GM12878 (cell line): ENCODE results near the gene PPP2R5B. TPM values are rescaled to one million over a fixed set of nuclear protein-coding genes. Genes with fewer than 3 reads are reported as not detected.

Experiments
- ATAC-seq: fragments of 200-7000 bp; cut with Tn5 transposase; 3 replicates; pipeline ENCODE4 v1.9.1; 2020; ENCODE audit warnings: mild to moderate bottlenecking, moderate library complexity
- BruUV-seq: library from RNA; stranded (reverse); fragments of 400-500 nt; replicated peaks from 2 replicates; lab custom pipeline; 2021; lab: Mats Ljungman, UMichigan
- CTCF ChIA-PET: fragments of 300-600 bp; sonication (Branson Sonifier 250); formaldehyde crosslinking; extraction: SDS; loops from one replicate; lab custom pipeline; 2021; ENCODE audit warnings: inconsistent platforms; lab: Yijun Ruan, JAX
- POLR2A ChIA-PET: fragments of 350-600 bp; formaldehyde crosslinking; extraction: SDS; loops from one replicate; lab custom pipeline; 2021; ENCODE audit warnings: inconsistent platforms; lab: Charles Lee
- RAD21 ChIA-PET: fragments of 300-600 bp; sonication (Branson Sonifier 250); formaldehyde crosslinking; loops from one replicate; lab custom pipeline; 2023; ENCODE audit warnings: antibody characterized with exemption; ENCODE audit not compliant: unreplicated experiment; lab: Charles Lee
- SMC1A ChIA-PET: fragments of 300-600 bp; sonication (Branson Sonifier 250); formaldehyde crosslinking; loops from one replicate; lab custom pipeline; 2023; ENCODE audit not compliant: unreplicated experiment, uncharacterized antibody; lab: Charles Lee
- DNase-seq: peaks from one replicate; pipeline ENCODE4 v3.0.0-alpha.2; 2011; ENCODE audit warnings: low read depth, low spot score
- FAIRE-seq: peaks from 3 replicates; lab custom pipeline; 2011; peaks lifted over from hg19 to GRCh38; lab: Jason Lieb, UNC
- H2AFZ ChIP-seq: 2 replicates; pipeline ENCODE4 v1.6.0; 2011; ENCODE audit warnings: low read depth, low read length, control low read depth; ENCODE audit not compliant: control insufficient read depth
- H3K27ac ChIP-seq: 2 replicates; pipeline ENCODE4 v1.5.1; 2011; ENCODE audit warnings: control low read depth; ENCODE audit not compliant: control insufficient read depth, insufficient read depth
- H3K27me3 ChIP-seq, 2 experiments: replicated peaks in 1 of 2; 2 replicates each; pipeline versions ENCODE4 v1.6.0 to v1.6.1; 2011; ENCODE audit warnings: low read length in 1 of 2; ENCODE audit not compliant: control insufficient read depth in 2 of 2, insufficient read depth in 2 of 2
- H3K36me3 ChIP-seq, 2 experiments: 2 replicates each; pipeline ENCODE4 v1.5.1; 2011; ENCODE audit warnings: low read length in 1 of 2; ENCODE audit not compliant: control insufficient read depth in 2 of 2, insufficient read depth in 2 of 2
- H3K4me1 ChIP-seq: 2 replicates; pipeline ENCODE4 v1.6.1; 2011; ENCODE audit warnings: mild to moderate bottlenecking, low read length, moderate library complexity, mixed read lengths; ENCODE audit not compliant: control insufficient read depth, insufficient read depth
- H3K4me2 ChIP-seq: 2 replicates; pipeline ENCODE4 v1.6.0; 2011; ENCODE audit warnings: control low read depth; ENCODE audit not compliant: control insufficient read depth, insufficient read depth
- H3K4me3 ChIP-seq: fragments of 200-600 bp; sonication (generic); 2 replicates; pipeline ENCODE4 v1.5.1; 2016
- H3K79me2 ChIP-seq: 2 replicates; pipeline ENCODE4 v1.6.0; 2011; ENCODE audit warnings: low read length; ENCODE audit not compliant: control insufficient read depth, insufficient read depth
- H3K9ac ChIP-seq: 2 replicates; pipeline ENCODE4 v1.8.0; 2011; ENCODE audit warnings: low read length, control low read depth, mixed read lengths; ENCODE audit not compliant: control insufficient read depth, insufficient read depth
- H3K9me3 ChIP-seq: replicated peaks from 3 replicates; pipeline ENCODE4 v1.5.1; 2011; ENCODE audit warnings: mild to moderate bottlenecking, low read length; ENCODE audit not compliant: control insufficient read depth, insufficient read depth
- H4K20me1 ChIP-seq: 2 replicates; pipeline ENCODE4 v1.6.0; 2011; ENCODE audit not compliant: control insufficient read depth, insufficient read depth
- IRF5 ChIP-seq: fragments of 450-650 bp; IDR thresholded peaks from 2 replicates; pipeline ENCODE4 v1.6.1; 2017; ENCODE audit warnings: borderline replicate concordance
- NFYA ChIP-seq: IDR thresholded peaks from 2 replicates; pipeline ENCODE4 v1.6.1; 2011; ENCODE audit warnings: low read depth, mild to moderate bottlenecking, low read length, improper control_type of control experiment, borderline replicate concordance
- PAX5 ChIP-seq: IDR thresholded peaks from 2 replicates; pipeline ENCODE4 v1.6.1; 2011; ENCODE audit warnings: low read depth, low read length, borderline replicate concordance
- POLR2AphosphoS5 ChIP-seq: IDR thresholded peaks from 2 replicates; pipeline ENCODE4 v1.6.1; 2011; ENCODE audit warnings: mild to moderate bottlenecking, low read length, inconsistent platforms
- TCF7 ChIP-seq: IDR thresholded peaks from 2 replicates; pipeline ENCODE4 v1.6.1; 2014; ENCODE audit warnings: antibody characterized with exemption, borderline replicate concordance
- WGBS: methylation state at CpG from one replicate; pipeline ENCODE4 v1.1.6; 2016; ENCODE audit warnings: low lambda C conversion rate; ENCODE audit not compliant: insufficient replicate concordance, insufficient coverage; ENCODE audit errors: missing lambda C conversion rate; 5-methylcytosine and 5-hydroxymethylcytosine counted together
- in situ Hi-C: fragments of 300-500 bp; cut with MboI; formaldehyde crosslinking; loops from 9 replicates; pipeline ENCODE4 v1.14.3; 2018; ENCODE audit warnings: mixed read lengths
- intact Hi-C: fragments of 100-400 bp; cut with micrococcal nuclease; formaldehyde crosslinking; loops from one replicate; pipeline ENCODE4 v1.14.2; 2022; ENCODE audit not compliant: unreplicated experiment
- polyA plus RNA-seq, 11 experiments: library from polyadenylated mRNA; depleted of rRNA in 4 of 11; unstranded in 6 of 11; stranded (reverse) in 5 of 11; fragments of >200 nt; fragmentation: Nextera tagmentation in 4 of 11; fragmentation: Illumina TruSeq in 1 of 11; extraction: Ambion mirVana in 4 of 11; extraction: Trizol in 1 of 11; gene quantifications; 1 replicate in 1 of 11; 2 replicates in 10 of 11; pipeline versions ENCODE4 v1.2.1 to v1.2.3, GENCODE V29; 2011 to 2016; ENCODE audit warnings: inconsistent platforms in 2 of 11, missing spikeins in 2 of 11, low read depth in 1 of 11
- total RNA-seq, 4 experiments: library from RNA; depleted of rRNA in 3 of 4; stranded (reverse); fragments of >200 nt in 3 of 4; fragmentation: Illumina TruSeq in 1 of 4; extraction: Trizol in 1 of 4; gene quantifications; 2 replicates each; pipeline versions ENCODE4 v1.2.1 to v1.2.3, GENCODE V29; 2013 to 2021

PPP2R5B gene
- total and polyA plus RNA-seq, 10 of the 15 experiments (the other 5 are each of a cell fraction or from before 2014, with no cell fraction given): 0.08 to 6.7 (median 2.0) TPM

GRCh38 chr11:64883575-64883974 lies 40.9 kb upstream of the PPP2R5B start:
- ChIA-PET POLR2A (interaction anchor here (19.9 kb wide), 1 partner anchor 25 kb away, joined by 620 read pairs; no protein-coding TSS in a partner anchor), SMC1A (interaction anchor here (0.6 to 6.1 kb wide), 2 partner anchors 35 to 68 kb away, joined by 3 to 54 read pairs; no protein-coding TSS in a partner anchor), CTCF (interaction anchor here (30.0 kb wide), 1 partner anchor 27 kb away, joined by 1208 read pairs; the partner anchor contains the start of gene CDC42BPG), RAD21 (interaction anchor here (12.3 to 12.5 kb wide), 2 partner anchors 21 to 33 kb away, joined by 217 to 253 read pairs; no protein-coding TSS in a partner anchor)
- no peaks in the 10 kb centered on the region for H4K20me1 ChIP-seq
- TF ChIP-seq IRF5: no peak
- TF ChIP-seq POLR2AphosphoS5: no peak
- TF ChIP-seq PAX5: no peak
- no peak for TF ChIP-seq TCF7
- TF ChIP-seq NFYA: no peak
- in situ Hi-C loops: no loop called here
- no peak for FAIRE-seq
- H3K79me2 ChIP-seq: peaks cover 10% of the 10 kb centered on the region
- H3K27ac ChIP-seq: no peak overlapping the region
- H3K9me3 ChIP-seq: no peaks in the 10 kb centered on the region
- H3K4me3 ChIP-seq: no peak overlapping the region
- H3K9ac ChIP-seq: no peak overlapping the region
- no peak overlapping the region for H3K4me2 ChIP-seq
- no peak overlapping the region for H2AFZ ChIP-seq
- H3K36me3 ChIP-seq: no peaks in the 10 kb centered on the region
- ATAC-seq: no peak
- no peaks in the 10 kb centered on the region for H3K27me3 ChIP-seq
- H3K4me1 ChIP-seq: peaks cover 32% of the 10 kb centered on the region
- intact Hi-C loops: no loop called here
- WGBS: 97% methylated on average over 5 of the region's 5 CpGs
- BruUV-seq: no TSS peak
- no peak for DNase-seq
